Endodermal cell (in vitro differentiated cells): ENCODE results near the gene HAPLN3. TPM values are rescaled to one million over a fixed set of nuclear protein-coding genes. Genes with fewer than 3 reads are reported as not detected.

Source experiments
- DNase-seq: peaks from one replicate; pipeline ENCODE4 v3.0.0-alpha.2; 2017
- H3K27ac ChIP-seq: 2 replicates; pipeline ENCODE4 v1.5.1; 2013; ENCODE audit warnings: mild to moderate bottlenecking, low read depth, low read length, moderate library complexity
- H3K27me3 ChIP-seq: 2 replicates; pipeline ENCODE4 v1.6.1; 2013; ENCODE audit warnings: mild to moderate bottlenecking, low read length, moderate library complexity; ENCODE audit not compliant: insufficient read depth, control insufficient read depth, poor library complexity, severe bottlenecking
- H3K36me3 ChIP-seq: 2 replicates; pipeline ENCODE4 v1.7.0; 2013; ENCODE audit warnings: mild to moderate bottlenecking, low read length, moderate library complexity; ENCODE audit not compliant: control insufficient read depth, insufficient read depth
- H3K4me1 ChIP-seq: one replicate; pipeline ENCODE4 v1.7.0; 2013; ENCODE audit warnings: low read length; ENCODE audit not compliant: control insufficient read depth, insufficient read depth
- H3K4me3 ChIP-seq: 2 replicates; pipeline ENCODE4 v1.5.1; 2013; ENCODE audit warnings: mild to moderate bottlenecking, low read length, moderate library complexity
- H3K9ac ChIP-seq: 2 replicates; pipeline ENCODE4 v1.6.1; 2013; ENCODE audit warnings: mild to moderate bottlenecking, low read length, moderate library complexity; ENCODE audit not compliant: poor library complexity, severe bottlenecking; ENCODE audit errors: extremely low read depth
- H3K9me3 ChIP-seq: 2 replicates; pipeline ENCODE4 v1.6.1; 2013; ENCODE audit warnings: mild to moderate bottlenecking, low read length, moderate library complexity; ENCODE audit not compliant: control insufficient read depth
- H3K27ac Mint-ChIP-seq: 2 replicates; pipeline ENCODE4 v1.8.0; 2020; ENCODE audit warnings: mixed read lengths
- H3K27me3 Mint-ChIP-seq: 2 replicates; pipeline ENCODE4 v1.8.0; 2021; ENCODE audit warnings: mild to moderate bottlenecking, mixed read lengths; ENCODE audit not compliant: insufficient read depth
- H3K36me3 Mint-ChIP-seq: 2 replicates; pipeline ENCODE4 v1.8.0; 2020; ENCODE audit warnings: low read depth, mixed read lengths
- H3K4me1 Mint-ChIP-seq: 2 replicates; pipeline ENCODE4 v1.8.0; 2020; ENCODE audit warnings: mixed read lengths
- H3K4me3 Mint-ChIP-seq: 2 replicates; pipeline ENCODE4 v1.8.0; 2020; ENCODE audit warnings: mild to moderate bottlenecking, moderate library complexity, mixed read lengths
- H3K9me3 Mint-ChIP-seq: 2 replicates; pipeline ENCODE4 v1.8.0; 2020; ENCODE audit warnings: mild to moderate bottlenecking, mixed read lengths
- CTCF ChIP-seq: fragments of 200-600 bp; sonication (generic); conservative IDR thresholded peaks from 2 replicates; pipeline ENCODE4 v1.5.0; 2021; ENCODE audit warnings: antibody characterized with exemption, mild to moderate bottlenecking
- WGBS, 2 experiments: methylation state at CpG; one replicate each; pipeline versions ENCODE4 v1.1.5 to v1.1.7; 2013; ENCODE audit warnings: missing lambda C conversion rate in 2 of 2, mixed read lengths in 1 of 2; ENCODE audit not compliant: insufficient coverage in 1 of 2, insufficient read length in 1 of 2; 5-methylcytosine and 5-hydroxymethylcytosine counted together
- total RNA-seq, 2 donors: library from RNA; stranded (reverse); fragmentation: NEBNext Ultra II Directional in 1 of 2; extraction: Animal tissue kit (Norgen Biotek cat#: 25700) in 1 of 2; gene quantifications; 2 replicates in 1 of 2; 3 replicates in 1 of 2; pipeline ENCODE4 v1.2.1, GENCODE V29; 2021

Gene HAPLN3
- total RNA-seq, 2 donors from 2014 or later: 5.8 to 15.6 TPM

- Mint-ChIP-seq H3K27ac (no peak overlapping the region), H3K36me3 (peaks cover 93% of the 10 kb centered on the region), H3K27me3 (no peaks in the 10 kb centered on the region), H3K9me3 (no peaks in the 10 kb centered on the region), H3K4me3 (no peak overlapping the region), H3K4me1 (peaks cover 16% of the 10 kb centered on the region)
- TF ChIP-seq CTCF: no peak
- H3K9me3 ChIP-seq: no peaks in the 10 kb centered on the region
- DNase-seq: no peak
- H3K4me1 ChIP-seq: no peaks in the 10 kb centered on the region
- no peak overlapping the region for H3K27ac ChIP-seq
- no peak overlapping the region for H3K4me3 ChIP-seq
- WGBS, 2 experiments: 95% methylated on average over 9 to 11 of the region's 11 CpGs
- H3K36me3 ChIP-seq: peaks cover 81% of the 10 kb centered on the region
- no peaks in the 10 kb centered on the region for H3K27me3 ChIP-seq
- H3K9ac ChIP-seq: no peak overlapping the region
Observed at GRCh38 chr15:88905576-88905975, 10.2 kb upstream of the HAPLN3 start.

- peak; percentile 99 for TF ChIP-seq CTCF
- 48 to 49% methylated on average over 6 to 10 of the region's 10 CpGs for WGBS, 2 experiments
- H3K4me3 Mint-ChIP-seq: no peak overlapping the region
Observed at GRCh38 chr15:88904624-88905327, 9.4 kb upstream of the HAPLN3 start.

GRCh38 chr15:88904257-88904623 lies 8.9 kb upstream of the HAPLN3 start:
- H3K9me3 ChIP-seq: no peaks in the 10 kb centered on the region
- H3K27me3 ChIP-seq: no peaks in the 10 kb centered on the region
- no peak overlapping the region for H3K27ac Mint-ChIP-seq
- no peaks in the 10 kb centered on the region for H3K27me3 Mint-ChIP-seq
- no peaks in the 10 kb centered on the region for H3K9me3 Mint-ChIP-seq
- no peak overlapping the region for H3K9ac ChIP-seq
- DNase-seq: no peak
- no peak overlapping the region for H3K4me3 Mint-ChIP-seq
- no peak for TF ChIP-seq CTCF
- peaks cover 86% of the 10 kb centered on the region for H3K36me3 Mint-ChIP-seq
- H3K27ac ChIP-seq: no peak overlapping the region
- H3K36me3 ChIP-seq: peaks cover 73% of the 10 kb centered on the region
- H3K4me1 ChIP-seq: no peaks in the 10 kb centered on the region
- H3K4me3 ChIP-seq: no peak overlapping the region
- 89% methylated on average over 2 of the region's 2 CpGs; no CpG with 5 or more reads in 1 of the 2 experiments for WGBS, 2 experiments
- H3K4me1 Mint-ChIP-seq: peaks cover 10% of the 10 kb centered on the region

More at GRCh38 chr15:88904624-88905327, 9.4 kb upstream of the HAPLN3 start:
- H3K4me1 Mint-ChIP-seq: peaks cover 10% of the 10 kb centered on the region
- peak; percentile 97 for DNase-seq
- Histone ChIP-seq H3K9ac (no peak overlapping the region), H3K36me3 (peaks cover 78% of the 10 kb centered on the region), H3K4me3 (no peak overlapping the region), H3K4me1 (no peaks in the 10 kb centered on the region), H3K27me3 (no peaks in the 10 kb centered on the region), H3K9me3 (no peaks in the 10 kb centered on the region), H3K27ac (no peak overlapping the region)
- peaks cover 89% of the 10 kb centered on the region for H3K36me3 Mint-ChIP-seq
- H3K9me3 Mint-ChIP-seq: no peaks in the 10 kb centered on the region
- no peaks in the 10 kb centered on the region for H3K27me3 Mint-ChIP-seq
- H3K27ac Mint-ChIP-seq: no peak overlapping the region
